NB4 (cell line): ENCODE measurements around the gene MUC12.

Experiments
- CTCF ChIP-seq: IDR thresholded peaks from one replicate; pipeline ENCODE4 v1.5.1; 2012; ENCODE audit warnings: low read depth, low read length
- MYC ChIP-seq: IDR thresholded peaks from 2 replicates; pipeline ENCODE4 v1.6.1; 2011; ENCODE audit warnings: low read depth, low read length
- POLR2A ChIP-seq: IDR thresholded peaks from 2 replicates; pipeline ENCODE4 v1.6.1; 2011; ENCODE audit warnings: mild to moderate bottlenecking; ENCODE audit not compliant: insufficient read length; ENCODE audit errors: extremely low read depth

GRCh38 chr7:101023839-101024238, 54.5 kb downstream of the MUC12 start:
- TF ChIP-seq POLR2A = no peak
- TF ChIP-seq CTCF = no peak
- no peak for TF ChIP-seq MYC
